ENCODE results near the gene TOX2. TPM values are rescaled to one million over a fixed set of nuclear protein-coding genes. Genes with fewer than 3 reads are reported as not detected.

The TOX2 gene
- total RNA-seq, 1 experiment from 2014 or later: 1.7 TPM

- H3K4me3 Mint-ChIP-seq: no peak overlapping the region
- WGBS (ENCODE audit: extremely low coverage, insufficient read length, low lambda C conversion rate): no CpG with 5 or more reads among the region's 5 CpGs
These were observed 76.6 kb downstream of the TOX2 start for GRCh38 chr20:43991261-43991660.

More at GRCh38 chr20:43991261-43991660, 76.6 kb downstream of the TOX2 start:
- H3K18ac ChIP-seq (ENCODE audit: insufficient read length, low read depth, low read length): no peak overlapping the region
- no peak for TF ChIP-seq CTCF (conservative IDR thresholded peaks at IDR 0.05)
- H3K79me1 ChIP-seq (ENCODE audit: insufficient read depth, low read depth, low read length, poor library complexity, severe bottlenecking): no peaks in the 10 kb centered on the region
- H3K23me2 ChIP-seq (ENCODE audit: insufficient read length, low read depth, low read length, poor library complexity, severe bottlenecking): no peaks in the 10 kb centered on the region
- no peaks in the 10 kb centered on the region for H3K79me2 ChIP-seq (ENCODE audit: insufficient read depth, low read length)
- no peak overlapping the region for H2BK120ac ChIP-seq (ENCODE audit: low read depth, low read length, poor library complexity, severe bottlenecking)
- H3K56ac ChIP-seq (ENCODE audit: insufficient read length, low read depth, low read length): no peak overlapping the region
- Mint-ChIP-seq H3K27ac (no peak overlapping the region), H3K9me3 (peaks cover 0 to 5% of the 10 kb centered on the region in 2 experiments; a peak in 3 of 5 replicates), H3K36me3 (ENCODE audit: insufficient read depth in 1 of 3, low read depth in 3 of 3) (no peaks in the 10 kb centered on the region; a peak in 1 of 7 replicates), H3K27me3 (ENCODE audit: low read depth) (no peaks in the 10 kb centered on the region), H3K4me1 (no peaks in the 10 kb centered on the region)
- no peak overlapping the region for H4K91ac ChIP-seq (ENCODE audit: insufficient read length, low read depth, low read length)
- no peak overlapping the region for H3K4ac ChIP-seq (ENCODE audit: low read depth, low read length)
- no peak overlapping the region for H4K8ac ChIP-seq (replicated peaks; ENCODE audit: insufficient read length, low read depth, low read length)
- H3K27me3 ChIP-seq (ENCODE audit: insufficient read depth, low read length): no peaks in the 10 kb centered on the region
- H3K9ac ChIP-seq (ENCODE audit: extremely low read depth, insufficient read length, low read length): no peak overlapping the region
- no peak overlapping the region for H3K27ac ChIP-seq (ENCODE audit: insufficient read length, low read depth, low read length)
- H2AFZ ChIP-seq (ENCODE audit: low read length): no peak overlapping the region
- H3T11ph ChIP-seq (ENCODE audit: low read length): no peak overlapping the region
- H2BK15ac ChIP-seq (ENCODE audit: low read depth, low read length): no peak overlapping the region
- no peak overlapping the region for H3K23ac ChIP-seq (ENCODE audit: insufficient read length, low read depth, low read length)
- H2BK12ac ChIP-seq (ENCODE audit: insufficient read length, low read depth, low read length): no peak overlapping the region
- H3K4me1 ChIP-seq (ENCODE audit: insufficient read depth, low read length): no peaks in the 10 kb centered on the region
- H2AK5ac ChIP-seq (ENCODE audit: insufficient read length, low read length): no peak overlapping the region
- no peak overlapping the region for H4K5ac ChIP-seq (ENCODE audit: insufficient read length, low read depth, low read length)
- no peaks in the 10 kb centered on the region for H4K20me1 ChIP-seq (ENCODE audit: control insufficient read depth, insufficient read depth, insufficient read length)
- DNase-seq: no peak
- no peak overlapping the region for H3K14ac ChIP-seq (ENCODE audit: insufficient read depth, low read length)
- no peak overlapping the region for H2BK5ac ChIP-seq (ENCODE audit: insufficient read length, low read length)
- H2BK20ac ChIP-seq (ENCODE audit: low read depth, low read length, poor library complexity, severe bottlenecking): no peak overlapping the region
- H3K4me2 ChIP-seq (ENCODE audit: insufficient read depth, insufficient read length, low read length): no peak overlapping the region
- no peaks in the 10 kb centered on the region for H3K9me3 ChIP-seq (ENCODE audit: control insufficient read depth, low read depth, low read length)
